HEK293 (cell line): ENCODE results near the gene LIPK.

Experiments
- CTCF ChIA-PET: fragments of 350-600 bp; formaldehyde crosslinking; extraction: SDS; loops from one replicate; lab custom pipeline; 2021; ENCODE audit warnings: antibody characterized with exemption; lab: Yijun Ruan, JAX
- POLR2A ChIA-PET: fragments of 300-600 bp; formaldehyde crosslinking; extraction: SDS; loops from one replicate; lab custom pipeline; 2020; ENCODE audit warnings: antibody characterized with exemption, inconsistent platforms; lab: Yijun Ruan, JAX
- H3K27ac ChIP-seq: fragments of 200-500 bp; sonication (Bioruptor generic); 2 replicates; pipeline ENCODE4 v1.5.1; 2014; ENCODE audit warnings: low read depth, low read length, control low read depth, inconsistent platforms; ENCODE audit errors: extremely low read depth
- H3K36me3 ChIP-seq, 2 experiments: fragments of 200-500 bp in 1 of 2; sonication (Bioruptor generic) in 1 of 2; 1 replicate in 1 of 2; 2 replicates in 1 of 2; pipeline ENCODE4 v1.5.1; 2014 to 2017; ENCODE audit warnings: inconsistent platforms in 2 of 2, low read length in 2 of 2; ENCODE audit not compliant: control insufficient read depth in 2 of 2, insufficient read depth in 1 of 2
- H3K4me1 ChIP-seq: fragments of 200-500 bp; sonication (Bioruptor generic); 2 replicates; pipeline ENCODE4 v1.5.1; 2014; ENCODE audit warnings: mild to moderate bottlenecking, low read length, inconsistent platforms; ENCODE audit not compliant: control insufficient read depth, insufficient read depth
- H3K4me3 ChIP-seq: 2 replicates; pipeline ENCODE4 v1.5.1; 2011; ENCODE audit warnings: low read depth, mild to moderate bottlenecking, control low read depth, low read length, moderate library complexity
- H3K9me3 ChIP-seq: fragments of 200-500 bp; sonication (Bioruptor generic); 2 replicates; pipeline ENCODE4 v1.5.1; 2014; ENCODE audit warnings: low read depth, low read length, inconsistent platforms; ENCODE audit not compliant: control insufficient read depth, insufficient read depth
- BCL11A ChIP-seq: fragments of 450-650 bp; formaldehyde crosslinking; IDR thresholded peaks from 2 replicates; pipeline ENCODE4 v1.5.1; 2016; ENCODE audit warnings: low read depth, missing biosample characterization, missing genetic modification characterization
- HOXA7 ChIP-seq: sonication (generic); formaldehyde crosslinking; IDR thresholded peaks from 2 replicates; pipeline ENCODE4 v1.8.1; 2022; ENCODE audit warnings: missing genetic modification reagents, borderline replicate concordance
- MZF1 ChIP-seq: fragments of 450-650 bp; formaldehyde crosslinking; IDR thresholded peaks from 2 replicates; pipeline ENCODE4 v1.5.1; 2017; ENCODE audit warnings: missing biosample characterization, missing genetic modification characterization, borderline replicate concordance
- SP2 ChIP-seq: fragments of 450-650 bp; formaldehyde crosslinking; IDR thresholded peaks from 2 replicates; pipeline ENCODE4 v1.5.1; 2016; ENCODE audit warnings: missing biosample characterization, missing genetic modification characterization
- TCF7L2 ChIP-seq: IDR thresholded peaks from 2 replicates; pipeline ENCODE4 v1.6.1; 2011; ENCODE audit warnings: low read depth, mild to moderate bottlenecking, inconsistent platforms, low read length, moderate library complexity, borderline replicate concordance
- TRIM28 ChIP-seq: IDR thresholded peaks from 2 replicates; pipeline ENCODE4 v1.6.1; 2011; ENCODE audit warnings: low read length, control low read depth, borderline replicate concordance
- ZIC2 ChIP-seq: fragments of 450-650 bp; formaldehyde crosslinking; IDR thresholded peaks from 2 replicates; pipeline ENCODE4 v1.5.1; 2016; ENCODE audit warnings: missing biosample characterization, missing genetic modification characterization
- ZNF169 ChIP-seq: fragments of 450-650 bp; formaldehyde crosslinking; IDR thresholded peaks from 2 replicates; pipeline ENCODE4 v1.5.1; 2016; ENCODE audit warnings: missing biosample characterization, missing genetic modification characterization
- ZNF18 ChIP-seq: fragments of 450-650 bp; formaldehyde crosslinking; IDR thresholded peaks from 2 replicates; pipeline ENCODE4 v1.5.1; 2016; ENCODE audit warnings: missing biosample characterization, missing genetic modification characterization
- ZNF19 ChIP-seq: fragments of 450-650 bp; formaldehyde crosslinking; IDR thresholded peaks from 2 replicates; pipeline ENCODE4; 2016; ENCODE audit warnings: missing biosample characterization, missing genetic modification characterization, low read depth
- ZNF211 ChIP-seq: fragments of 450-650 bp; formaldehyde crosslinking; IDR thresholded peaks from 2 replicates; pipeline ENCODE4 v1.5.1; 2016; ENCODE audit warnings: low read depth, missing biosample characterization, missing genetic modification characterization
- ZNF248 ChIP-seq: fragments of 450-650 bp; formaldehyde crosslinking; IDR thresholded peaks from 2 replicates; pipeline ENCODE4 v1.5.1; 2017; ENCODE audit warnings: missing biosample characterization, missing genetic modification characterization
- ZNF280D ChIP-seq: fragments of 450-650 bp; formaldehyde crosslinking; IDR thresholded peaks from 2 replicates; pipeline ENCODE4 v1.5.1; 2016; ENCODE audit warnings: missing biosample characterization, missing genetic modification characterization
- ZNF449 ChIP-seq: fragments of 450-650 bp; formaldehyde crosslinking; IDR thresholded peaks from 2 replicates; pipeline ENCODE4 v1.5.1; 2017; ENCODE audit warnings: missing biosample characterization, mild to moderate bottlenecking, missing genetic modification characterization, moderate library complexity
- ZNF518A ChIP-seq: fragments of 450-650 bp; formaldehyde crosslinking; conservative IDR thresholded peaks from 2 replicates; pipeline ENCODE4 v1.5.1; 2016; ENCODE audit warnings: low read depth, missing biosample characterization, missing genetic modification characterization
- ZNF561 ChIP-seq: fragments of 450-650 bp; IDR thresholded peaks from 2 replicates; pipeline ENCODE4 v1.5.1; 2018; ENCODE audit warnings: missing biosample characterization, missing genetic modification characterization, borderline replicate concordance
- ZNF645 ChIP-seq: fragments of 450-650 bp; formaldehyde crosslinking; IDR thresholded peaks from 2 replicates; pipeline ENCODE4; 2016; ENCODE audit warnings: missing biosample characterization, missing genetic modification characterization
- ZNF658 ChIP-seq: fragments of 450-650 bp; formaldehyde crosslinking; IDR thresholded peaks from 2 replicates; pipeline ENCODE4; 2016; ENCODE audit warnings: missing biosample characterization, missing genetic modification characterization

Gene LIPK

GRCh38 chr10:88676283-88677060, 29.6 kb upstream of the LIPK start:
- TF ChIP-seq ZNF18 (tag by site-specific recombination): no peak
- no peak for TF ChIP-seq ZNF449 (tag by site-specific recombination)
- TF ChIP-seq ZNF658: no peak
- 0 out of 2 replicates have a peak, but pooled peaks have one; percentile 23 for TF ChIP-seq TRIM28
- peak; percentile 15; the same call in 1 of the 2 replicates for TF ChIP-seq TCF7L2
- no peak for TF ChIP-seq MZF1 (tag by site-specific recombination)
- Histone ChIP-seq H3K36me3 (no peaks in the 10 kb centered on the region), H3K27ac (no peak overlapping the region), H3K4me3 (no peak overlapping the region), H3K4me1 (peaks cover 3% of the 10 kb centered on the region; the same call in 1 of the 2 replicates), H3K9me3 (no peaks in the 10 kb centered on the region)
- CTCF ChIA-PET: interaction anchor here (0.6 to 2.1 kb wide), 6 partner anchors 9 to 159 kb away, joined by 3 to 9 read pairs (median 4); no protein-coding TSS in a partner anchor
- POLR2A ChIA-PET: no interaction called here

GRCh38 chr10:88680958-88681357, 25.1 kb upstream of the LIPK start:
- TF ChIP-seq ZNF248 (tag by site-specific recombination): no peak
- TF ChIP-seq ZIC2: no peak
- no peak for TF ChIP-seq SP2 (tag by site-specific recombination)
- no peak for TF ChIP-seq BCL11A (tag by site-specific recombination)
- no peak for TF ChIP-seq ZNF211 (tag by site-specific recombination)
- TF ChIP-seq ZNF645 (tag by site-specific recombination): no peak
- TF ChIP-seq ZNF169: no peak
- Histone ChIP-seq H3K4me3 (no peak overlapping the region), H3K36me3 (no peaks in the 10 kb centered on the region), H3K9me3 (no peaks in the 10 kb centered on the region), H3K4me1 (no peaks in the 10 kb centered on the region), H3K27ac (no peak overlapping the region)
- POLR2A ChIA-PET: no interaction called here
- CTCF ChIA-PET: interaction anchor here (1.0 to 1.9 kb wide), 2 partner anchors 37 to 155 kb away, joined by 4 to 5 read pairs; no protein-coding TSS in a partner anchor

GRCh38 chr10:88682491-88682890, 23.6 kb upstream of the LIPK start:
- Histone ChIP-seq H3K27ac (no peak overlapping the region), H3K4me3 (no peak overlapping the region), H3K4me1 (no peaks in the 10 kb centered on the region), H3K36me3 (no peaks in the 10 kb centered on the region), H3K9me3 (no peaks in the 10 kb centered on the region)
- CTCF ChIA-PET: interaction anchor here (0.5 to 2.6 kb wide), 5 partner anchors 16 to 153 kb away, joined by 3 to 8 read pairs (median 4); no protein-coding TSS in a partner anchor
- POLR2A ChIA-PET: no interaction called here
- TF ChIP-seq ZNF518A: no peak
- TF ChIP-seq ZNF19: no peak
- TF ChIP-seq ZNF561 (tag by site-specific recombination): no peak
- no peak for TF ChIP-seq ZNF280D (tag by site-specific recombination)
- no peak for TF ChIP-seq HOXA7 (CRISPR knock-in tag)
